ENCODE measurements around the gene MAP3K8. TPM values are rescaled to one million over a fixed set of nuclear protein-coding genes. Genes with fewer than 3 reads are reported as not detected.

MAP3K8 gene
- total RNA-seq, 2 donors from 2014 or later = 6.8 to 12.6 TPM

- H3K36me3 ChIP-seq = no peaks in the 10 kb centered on the region
- no peaks in the 10 kb centered on the region for H3K9me3 ChIP-seq
- H3K4me3 ChIP-seq = no peak overlapping the region
- H3K9ac ChIP-seq (ENCODE audit: low read depth in 2 of 2, low read length in 2 of 2) = no peak overlapping the region
- intact Hi-C loops (cut with DNase I) = no loop called here
- TF ChIP-seq CTCF (IDR thresholded peaks at IDR 0.05) = no peak
- H3K4me1 ChIP-seq = no peaks in the 10 kb centered on the region
- no peaks in the 10 kb centered on the region for H3K27me3 ChIP-seq
- no peak overlapping the region for H3K27ac ChIP-seq
- DNase-seq = no peak
These were observed 76.4 kb downstream of the MAP3K8 start for GRCh38 chr10:30510184-30510931.

- Histone ChIP-seq H3K9ac (ENCODE audit: low read depth in 2 of 2, low read length in 2 of 2) (no peak overlapping the region), H3K4me3 (no peak overlapping the region), H3K36me3 (no peaks in the 10 kb centered on the region), H3K27ac (no peak overlapping the region), H3K9me3 (no peaks in the 10 kb centered on the region), H3K27me3 (no peaks in the 10 kb centered on the region), H3K4me1 (no peaks in the 10 kb centered on the region)
- TF ChIP-seq CTCF (IDR thresholded peaks at IDR 0.05) = no peak
- intact Hi-C loops (cut with DNase I) = no loop called here
- DNase-seq = no peak
These were observed 77.1 kb downstream of the MAP3K8 start for GRCh38 chr10:30510932-30511700.

Other genes starting within 250 kb of the MAP3K8 start
- gene MTPAP, start 84.9 kb upstream of the MAP3K8 start, total RNA-seq = 10 to 100 TPM; 24.9 to 27.2 TPM
- not detected for gene LYZL2, start 195.6 kb downstream of the MAP3K8 start, total RNA-seq